ENCODE measurements around the gene IL22RA2. TPM values are rescaled to one million over a fixed set of nuclear protein-coding genes. Genes with fewer than 3 reads are reported as not detected.

The IL22RA2 gene
- total RNA-seq, 2 donors from 2014 or later = not detected

- H3K36me3 Mint-ChIP-seq (ENCODE audit: low read depth) = peaks cover 2% of the 10 kb centered on the region
- H3K27me3 Mint-ChIP-seq = no peaks in the 10 kb centered on the region
- no peak for ATAC-seq
- DNase-seq = no peak
- peaks cover 22% of the 10 kb centered on the region for H3K4me1 Mint-ChIP-seq
- no peak overlapping the region for H3K4me3 Mint-ChIP-seq
- H3K9me3 ChIP-seq (ENCODE audit: control insufficient read depth, low read length, poor library complexity, severe bottlenecking) = no peaks in the 10 kb centered on the region
- no peak overlapping the region for H3K27ac Mint-ChIP-seq
Measured at GRCh38 chr6:137170266-137171052, 3.0 kb downstream of the IL22RA2 start.

- Mint-ChIP-seq H3K27me3 (no peaks in the 10 kb centered on the region), H3K36me3 (ENCODE audit: low read depth) (peaks cover 2% of the 10 kb centered on the region), H3K4me3 (no peak overlapping the region), H3K4me1 (peaks cover 30% of the 10 kb centered on the region), H3K27ac (no peak overlapping the region)
- no peak for DNase-seq
- no peak for ATAC-seq
- no peaks in the 10 kb centered on the region for H3K9me3 ChIP-seq (ENCODE audit: control insufficient read depth, low read length, poor library complexity, severe bottlenecking)
Measured at GRCh38 chr6:137167702-137168377, 5.6 kb downstream of the IL22RA2 start.

GRCh38 chr6:137166247-137167098 is 7.0 kb downstream of the IL22RA2 start:
- H3K36me3 Mint-ChIP-seq (ENCODE audit: low read depth) = peaks cover 2% of the 10 kb centered on the region
- H3K4me3 Mint-ChIP-seq = peak overlapping the region; percentile 70
- H3K27ac Mint-ChIP-seq = peak overlapping the region; percentile 73
- no peaks in the 10 kb centered on the region for H3K27me3 Mint-ChIP-seq
- ATAC-seq (no peak), DNase-seq (no peak)
- peaks cover 26% of the 10 kb centered on the region for H3K4me1 Mint-ChIP-seq
- H3K9me3 ChIP-seq (ENCODE audit: control insufficient read depth, low read length, poor library complexity, severe bottlenecking) = no peaks in the 10 kb centered on the region

GRCh38 chr6:137165375-137166246 is 7.8 kb downstream of the IL22RA2 start:
- DNase-seq = peak in 1 of 3 donors; percentile 34
- H3K9me3 ChIP-seq (ENCODE audit: control insufficient read depth, low read length, poor library complexity, severe bottlenecking) = no peaks in the 10 kb centered on the region
- H3K4me1 Mint-ChIP-seq = peaks cover 25% of the 10 kb centered on the region
- H3K36me3 Mint-ChIP-seq (ENCODE audit: low read depth) = peaks cover 2% of the 10 kb centered on the region
- H3K27me3 Mint-ChIP-seq = no peaks in the 10 kb centered on the region
- H3K4me3 Mint-ChIP-seq = peak overlapping the region; percentile 70
- ATAC-seq = peak; percentile 97
- peak overlapping the region; percentile 73 for H3K27ac Mint-ChIP-seq

- peaks cover 2% of the 10 kb centered on the region for H3K36me3 Mint-ChIP-seq (ENCODE audit: low read depth)
- no peak overlapping the region for H3K4me3 Mint-ChIP-seq
- ATAC-seq = no peak
Measured at GRCh38 chr6:137163732-137164318, 9.6 kb downstream of the IL22RA2 start.

GRCh38 chr6:137162692-137163306 is 10.6 kb downstream of the IL22RA2 start:
- H3K9me3 ChIP-seq (ENCODE audit: control insufficient read depth, low read length, poor library complexity, severe bottlenecking) = no peaks in the 10 kb centered on the region
- no peak overlapping the region for H3K4me3 Mint-ChIP-seq
- ATAC-seq = no peak
- H3K27me3 Mint-ChIP-seq = no peaks in the 10 kb centered on the region
- no peak overlapping the region for H3K27ac Mint-ChIP-seq
- peaks cover 29% of the 10 kb centered on the region for H3K4me1 Mint-ChIP-seq
- DNase-seq = no peak
- H3K36me3 Mint-ChIP-seq (ENCODE audit: low read depth) = peaks cover 2% of the 10 kb centered on the region

More at GRCh38 chr6:137163732-137164318, 9.6 kb downstream of the IL22RA2 start:
- no peaks in the 10 kb centered on the region for H3K27me3 Mint-ChIP-seq
- H3K27ac Mint-ChIP-seq = peak overlapping the region; percentile 73
- H3K9me3 ChIP-seq (ENCODE audit: control insufficient read depth, low read length, poor library complexity, severe bottlenecking) = no peaks in the 10 kb centered on the region
- peaks cover 27% of the 10 kb centered on the region for H3K4me1 Mint-ChIP-seq
- no peak for DNase-seq

- Mint-ChIP-seq H3K4me3 (no peak overlapping the region), H3K27ac (no peak overlapping the region), H3K4me1 (peaks cover 32% of the 10 kb centered on the region), H3K36me3 (ENCODE audit: low read depth) (peaks cover 2% of the 10 kb centered on the region), H3K27me3 (no peaks in the 10 kb centered on the region)
- ATAC-seq = no peak
- no peaks in the 10 kb centered on the region for H3K9me3 ChIP-seq (ENCODE audit: control insufficient read depth, low read length, poor library complexity, severe bottlenecking)
- DNase-seq = no peak
Measured at GRCh38 chr6:137161949-137162348, 11.5 kb downstream of the IL22RA2 start.

- no peaks in the 10 kb centered on the region for H3K9me3 ChIP-seq (ENCODE audit: control insufficient read depth, low read length, poor library complexity, severe bottlenecking)
- Mint-ChIP-seq H3K4me3 (no peak overlapping the region), H3K27me3 (no peaks in the 10 kb centered on the region), H3K36me3 (ENCODE audit: low read depth) (no peaks in the 10 kb centered on the region), H3K4me1 (peaks cover 34% of the 10 kb centered on the region), H3K27ac (no peak overlapping the region)
- ATAC-seq (no peak), DNase-seq (no peak)
Measured at GRCh38 chr6:137160763-137161162, 12.7 kb downstream of the IL22RA2 start.

GRCh38 chr6:137159912-137160311 is 13.5 kb downstream of the IL22RA2 start:
- H3K9me3 ChIP-seq (ENCODE audit: control insufficient read depth, low read length, poor library complexity, severe bottlenecking) = no peaks in the 10 kb centered on the region
- ATAC-seq = no peak
- no peaks in the 10 kb centered on the region for H3K27me3 Mint-ChIP-seq
- DNase-seq = no peak
- no peak overlapping the region for H3K4me3 Mint-ChIP-seq
- no peak overlapping the region for H3K27ac Mint-ChIP-seq
- H3K4me1 Mint-ChIP-seq = peaks cover 34% of the 10 kb centered on the region
- no peaks in the 10 kb centered on the region for H3K36me3 Mint-ChIP-seq (ENCODE audit: low read depth)

- H3K9me3 ChIP-seq (ENCODE audit: control insufficient read depth, low read length, poor library complexity, severe bottlenecking) = no peaks in the 10 kb centered on the region
- no peak overlapping the region for H3K4me3 Mint-ChIP-seq
- no peak overlapping the region for H3K27ac Mint-ChIP-seq
- H3K36me3 Mint-ChIP-seq (ENCODE audit: low read depth) = no peaks in the 10 kb centered on the region
- DNase-seq = no peak
- H3K4me1 Mint-ChIP-seq = peaks cover 30% of the 10 kb centered on the region
- H3K27me3 Mint-ChIP-seq = no peaks in the 10 kb centered on the region
- no peak for ATAC-seq
Measured at GRCh38 chr6:137157601-137158000, 15.8 kb downstream of the IL22RA2 start.

- ATAC-seq = no peak
- no peaks in the 10 kb centered on the region for H3K27me3 Mint-ChIP-seq
- peaks cover 30% of the 10 kb centered on the region for H3K4me1 Mint-ChIP-seq
- H3K9me3 ChIP-seq (ENCODE audit: control insufficient read depth, low read length, poor library complexity, severe bottlenecking) = no peaks in the 10 kb centered on the region
- peak overlapping the region; percentile 86 for H3K27ac Mint-ChIP-seq
- DNase-seq = no peak
- no peaks in the 10 kb centered on the region for H3K36me3 Mint-ChIP-seq (ENCODE audit: low read depth)
- H3K4me3 Mint-ChIP-seq = no peak overlapping the region
Measured at GRCh38 chr6:137156650-137157049, 16.8 kb downstream of the IL22RA2 start.

GRCh38 chr6:137155830-137156229 is 17.6 kb downstream of the IL22RA2 start:
- peak; percentile 96 for ATAC-seq
- DNase-seq = no peak
- H3K9me3 ChIP-seq (ENCODE audit: control insufficient read depth, low read length, poor library complexity, severe bottlenecking) = no peaks in the 10 kb centered on the region
- H3K27me3 Mint-ChIP-seq = no peaks in the 10 kb centered on the region
- H3K4me3 Mint-ChIP-seq = peak overlapping the region; percentile 77
- H3K27ac Mint-ChIP-seq = peak overlapping the region; percentile 86
- H3K4me1 Mint-ChIP-seq = peaks cover 24% of the 10 kb centered on the region
- H3K36me3 Mint-ChIP-seq (ENCODE audit: low read depth) = no peaks in the 10 kb centered on the region

Measured in T-helper 17 cell (primary cell).